Naive B cell (primary cell): Measurements from ENCODE around the gene TANC1. TPM values are rescaled to one million over a fixed set of nuclear protein-coding genes. Genes with fewer than 3 reads are reported as not detected.

Experiments
- ATAC-seq, 2 donors: fragments of 150-1000 bp; cut with Tn5 transposase; 2 replicates each; pipeline ENCODE4 v1.10.0; 2021; ENCODE audit warnings: low read depth in 2 of 2, mild to moderate bottlenecking in 2 of 2, moderate library complexity in 2 of 2
- DNase-seq: peaks from one replicate; pipeline ENCODE4 v3.0.0; 2022
- H3K27ac Mint-ChIP-seq, 6 donors: one replicate each; pipeline ENCODE4 v1.8.0; 2020 to 2022; ENCODE audit warnings: mild to moderate bottlenecking in 6 of 6, mixed read lengths in 6 of 6, moderate library complexity in 5 of 6, inconsistent platforms in 2 of 6
- H3K27me3 Mint-ChIP-seq, 3 donors: one replicate each; pipeline ENCODE4 v1.8.0; 2021 to 2022; ENCODE audit warnings: mixed read lengths in 3 of 3, mild to moderate bottlenecking in 1 of 3
- H3K36me3 Mint-ChIP-seq, 2 donors: one replicate each; pipeline ENCODE4 v1.8.0; 2020 to 2022; ENCODE audit warnings: mixed read lengths in 2 of 2, inconsistent platforms in 1 of 2, mild to moderate bottlenecking in 1 of 2
- H3K4me1 Mint-ChIP-seq, 3 donors: one replicate each; pipeline ENCODE4 v1.8.0; 2020 to 2022; ENCODE audit warnings: mixed read lengths in 3 of 3, inconsistent platforms in 1 of 3, mild to moderate bottlenecking in 1 of 3, moderate library complexity in 1 of 3
- H3K4me3 Mint-ChIP-seq, 8 donors: one replicate each; pipeline ENCODE4 v1.8.0; 2020 to 2022; ENCODE audit warnings: mild to moderate bottlenecking in 8 of 8, mixed read lengths in 8 of 8, moderate library complexity in 8 of 8, inconsistent platforms in 2 of 8
- H3K9me3 Mint-ChIP-seq, 7 donors: one replicate each; pipeline ENCODE4 v1.8.0; 2020 to 2022; ENCODE audit warnings: mixed read lengths in 7 of 7, mild to moderate bottlenecking in 5 of 7, inconsistent platforms in 2 of 7, moderate library complexity in 1 of 7
- polyA plus RNA-seq, 6 donors: library from polyadenylated mRNA; unstranded; fragments of 300-500 nt; fragmentation: Illumina TruSeq; gene quantifications; one replicate each; pipeline ENCODE4 v1.2.3, GENCODE V29; 2021; ENCODE audit warnings: low read depth in 6 of 6

Gene TANC1
- polyA plus RNA-seq, 6 donors from 2014 or later = 0.05 to 0.16 (median 0.09) TPM; not detected in 2

GRCh38 chr2:159156834-159157233 lies 188.4 kb downstream of the TANC1 start:
- Mint-ChIP-seq H3K36me3 (no peaks in the 10 kb centered on the region), H3K4me1 (peaks cover 6 to 8% (median 7%) of the 10 kb centered on the region in 3 donors), H3K9me3 (no peaks in the 10 kb centered on the region), H3K27me3 (peaks cover 0 to 12% (median 0%) of the 10 kb centered on the region in 3 donors), H3K4me3 (no peak overlapping the region), H3K27ac (no peak overlapping the region)
- ATAC-seq = no peak
- no peak for DNase-seq

- Mint-ChIP-seq H3K36me3 (no peaks in the 10 kb centered on the region), H3K27ac (no peak overlapping the region), H3K9me3 (no peaks in the 10 kb centered on the region), H3K27me3 (peaks cover 0 to 12% (median 0%) of the 10 kb centered on the region in 3 donors), H3K4me3 (no peak overlapping the region), H3K4me1 (peaks cover 6 to 8% (median 7%) of the 10 kb centered on the region in 3 donors)
- no peak for ATAC-seq
- DNase-seq = no peak
Observed at GRCh38 chr2:159157361-159158209, 189.1 kb downstream of the TANC1 start.

GRCh38 chr2:159160412-159160811 lies 192.0 kb downstream of the TANC1 start:
- H3K4me1 Mint-ChIP-seq = peaks cover 12 to 18% (median 13%) of the 10 kb centered on the region in 3 donors
- H3K4me3 Mint-ChIP-seq = no peak overlapping the region
- H3K36me3 Mint-ChIP-seq = no peaks in the 10 kb centered on the region
- no peak for ATAC-seq
- H3K27me3 Mint-ChIP-seq = no peaks in the 10 kb centered on the region
- no peaks in the 10 kb centered on the region for H3K9me3 Mint-ChIP-seq
- DNase-seq = no peak
- H3K27ac Mint-ChIP-seq = no peak overlapping the region

- Mint-ChIP-seq H3K36me3 (no peaks in the 10 kb centered on the region), H3K27me3 (no peaks in the 10 kb centered on the region), H3K9me3 (no peaks in the 10 kb centered on the region), H3K27ac (no peak overlapping the region), H3K4me3 (no peak overlapping the region), H3K4me1 (peaks cover 12 to 19% (median 13%) of the 10 kb centered on the region in 3 donors)
- DNase-seq (no peak), ATAC-seq (no peak)
Observed at GRCh38 chr2:159160954-159161353, 192.5 kb downstream of the TANC1 start.

- Mint-ChIP-seq H3K4me3 (no peak overlapping the region), H3K27ac (peak overlapping the region in 2 of 6 donors; percentile 25 to 81), H3K4me1 (peaks cover 12 to 19% (median 13%) of the 10 kb centered on the region in 3 donors), H3K9me3 (no peaks in the 10 kb centered on the region), H3K36me3 (no peaks in the 10 kb centered on the region), H3K27me3 (no peaks in the 10 kb centered on the region)
- ATAC-seq (no peak), DNase-seq (no peak)
Observed at GRCh38 chr2:159163930-159164329, 195.5 kb downstream of the TANC1 start.

- Mint-ChIP-seq H3K4me3 (no peak overlapping the region), H3K27ac (no peak overlapping the region), H3K4me1 (peaks cover 12 to 19% (median 13%) of the 10 kb centered on the region in 3 donors), H3K27me3 (no peaks in the 10 kb centered on the region), H3K36me3 (no peaks in the 10 kb centered on the region), H3K9me3 (no peaks in the 10 kb centered on the region)
- ATAC-seq = no peak
- DNase-seq = no peak
Observed at GRCh38 chr2:159164457-159164911, 196.0 kb downstream of the TANC1 start.

GRCh38 chr2:159165048-159165447 lies 196.6 kb downstream of the TANC1 start:
- H3K27ac Mint-ChIP-seq = peak overlapping the region in 2 of 6 donors; percentile 22 to 24
- H3K9me3 Mint-ChIP-seq = no peaks in the 10 kb centered on the region
- no peak for DNase-seq
- H3K36me3 Mint-ChIP-seq = no peaks in the 10 kb centered on the region
- no peak for ATAC-seq
- no peaks in the 10 kb centered on the region for H3K27me3 Mint-ChIP-seq
- H3K4me1 Mint-ChIP-seq = peaks cover 12 to 19% (median 13%) of the 10 kb centered on the region in 3 donors
- no peak overlapping the region for H3K4me3 Mint-ChIP-seq

GRCh38 chr2:159168707-159169106 lies 200.3 kb downstream of the TANC1 start:
- Mint-ChIP-seq H3K4me1 (peaks cover 4 to 10% (median 6%) of the 10 kb centered on the region in 3 donors), H3K27ac (no peak overlapping the region), H3K36me3 (no peaks in the 10 kb centered on the region), H3K27me3 (no peaks in the 10 kb centered on the region), H3K4me3 (no peak overlapping the region), H3K9me3 (no peaks in the 10 kb centered on the region)
- ATAC-seq = no peak
- DNase-seq = no peak

GRCh38 chr2:159169187-159169586 lies 200.7 kb downstream of the TANC1 start:
- peaks cover 1 to 7% (median 4%) of the 10 kb centered on the region in 3 donors for H3K4me1 Mint-ChIP-seq
- H3K4me3 Mint-ChIP-seq = no peak overlapping the region
- H3K27ac Mint-ChIP-seq = peak overlapping the region in 1 of 6 donors; percentile 16
- H3K36me3 Mint-ChIP-seq = no peaks in the 10 kb centered on the region
- ATAC-seq (no peak), DNase-seq (no peak)
- no peaks in the 10 kb centered on the region for H3K27me3 Mint-ChIP-seq
- H3K9me3 Mint-ChIP-seq = no peaks in the 10 kb centered on the region

GRCh38 chr2:159172403-159172802 lies 204.0 kb downstream of the TANC1 start:
- DNase-seq (no peak), ATAC-seq (no peak)
- no peak overlapping the region for H3K4me3 Mint-ChIP-seq
- H3K9me3 Mint-ChIP-seq = no peaks in the 10 kb centered on the region
- no peak overlapping the region for H3K27ac Mint-ChIP-seq
- H3K4me1 Mint-ChIP-seq = no peaks in the 10 kb centered on the region
- H3K36me3 Mint-ChIP-seq = no peaks in the 10 kb centered on the region
- no peaks in the 10 kb centered on the region for H3K27me3 Mint-ChIP-seq

- Mint-ChIP-seq H3K27ac (no peak overlapping the region), H3K27me3 (no peaks in the 10 kb centered on the region), H3K4me1 (no peaks in the 10 kb centered on the region), H3K36me3 (no peaks in the 10 kb centered on the region), H3K9me3 (no peaks in the 10 kb centered on the region), H3K4me3 (no peak overlapping the region)
- no peak for ATAC-seq
- no peak for DNase-seq
Observed at GRCh38 chr2:159174759-159175158, 206.3 kb downstream of the TANC1 start.

- ATAC-seq = no peak
Observed at GRCh38 chr2:159175182-159175581, 206.7 kb downstream of the TANC1 start.

GRCh38 chr2:159175927-159176326 lies 207.5 kb downstream of the TANC1 start:
- DNase-seq (no peak), ATAC-seq (no peak)
- Mint-ChIP-seq H3K27me3 (no peaks in the 10 kb centered on the region), H3K4me3 (no peak overlapping the region), H3K4me1 (no peaks in the 10 kb centered on the region), H3K27ac (no peak overlapping the region), H3K36me3 (no peaks in the 10 kb centered on the region), H3K9me3 (no peaks in the 10 kb centered on the region)

More at GRCh38 chr2:159175182-159175581, 206.7 kb downstream of the TANC1 start:
- Mint-ChIP-seq H3K27ac (no peak overlapping the region), H3K27me3 (no peaks in the 10 kb centered on the region), H3K4me1 (no peaks in the 10 kb centered on the region), H3K36me3 (no peaks in the 10 kb centered on the region), H3K4me3 (no peak overlapping the region), H3K9me3 (no peaks in the 10 kb centered on the region)
- no peak for DNase-seq

GRCh38 chr2:159176555-159176954 lies 208.1 kb downstream of the TANC1 start:
- H3K27ac Mint-ChIP-seq = peak overlapping the region in 2 of 6 donors; percentile 38 to 78
- H3K4me1 Mint-ChIP-seq = no peaks in the 10 kb centered on the region
- H3K27me3 Mint-ChIP-seq = no peaks in the 10 kb centered on the region
- no peaks in the 10 kb centered on the region for H3K36me3 Mint-ChIP-seq
- H3K9me3 Mint-ChIP-seq = no peaks in the 10 kb centered on the region
- no peak for ATAC-seq
- no peak overlapping the region for H3K4me3 Mint-ChIP-seq
- DNase-seq = no peak
